GM19025 (cell line): ENCODE data around the gene MDH1B.
"Not testable (repeated sequence)": the region's sequence is repeated elsewhere in the genome, so short reads cannot be mapped to it uniquely, and the experiment has no call there.

Experiments used
- ATAC-seq: cut with Tn5 transposase; IDR thresholded peaks from one replicate; pipeline ENCODE4 v1.9.1; 2021; ENCODE audit warnings: mild to moderate bottlenecking, low read depth, moderate library complexity; ENCODE audit not compliant: unreplicated experiment

MDH1B gene

DNA sequence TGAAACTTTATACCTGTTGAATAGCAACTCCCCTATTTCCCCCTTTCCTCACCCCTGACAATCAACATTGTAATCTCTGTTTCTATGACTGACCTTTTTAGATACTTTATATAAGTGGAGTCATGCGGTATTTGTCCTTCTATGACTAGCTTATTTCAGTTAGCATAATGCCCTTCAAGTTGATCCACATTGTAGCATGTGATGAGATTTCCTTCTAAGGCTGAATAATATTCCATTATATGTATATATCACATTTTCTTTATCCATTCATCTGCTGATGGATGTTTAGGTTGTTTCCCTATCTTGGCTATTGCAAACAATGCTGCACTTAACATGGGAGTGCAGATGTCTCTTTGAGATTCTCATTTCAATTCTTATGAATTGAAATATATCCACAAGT lies 9.7 kb upstream of the MDH1B start:
- no peak for ATAC-seq

DNA sequence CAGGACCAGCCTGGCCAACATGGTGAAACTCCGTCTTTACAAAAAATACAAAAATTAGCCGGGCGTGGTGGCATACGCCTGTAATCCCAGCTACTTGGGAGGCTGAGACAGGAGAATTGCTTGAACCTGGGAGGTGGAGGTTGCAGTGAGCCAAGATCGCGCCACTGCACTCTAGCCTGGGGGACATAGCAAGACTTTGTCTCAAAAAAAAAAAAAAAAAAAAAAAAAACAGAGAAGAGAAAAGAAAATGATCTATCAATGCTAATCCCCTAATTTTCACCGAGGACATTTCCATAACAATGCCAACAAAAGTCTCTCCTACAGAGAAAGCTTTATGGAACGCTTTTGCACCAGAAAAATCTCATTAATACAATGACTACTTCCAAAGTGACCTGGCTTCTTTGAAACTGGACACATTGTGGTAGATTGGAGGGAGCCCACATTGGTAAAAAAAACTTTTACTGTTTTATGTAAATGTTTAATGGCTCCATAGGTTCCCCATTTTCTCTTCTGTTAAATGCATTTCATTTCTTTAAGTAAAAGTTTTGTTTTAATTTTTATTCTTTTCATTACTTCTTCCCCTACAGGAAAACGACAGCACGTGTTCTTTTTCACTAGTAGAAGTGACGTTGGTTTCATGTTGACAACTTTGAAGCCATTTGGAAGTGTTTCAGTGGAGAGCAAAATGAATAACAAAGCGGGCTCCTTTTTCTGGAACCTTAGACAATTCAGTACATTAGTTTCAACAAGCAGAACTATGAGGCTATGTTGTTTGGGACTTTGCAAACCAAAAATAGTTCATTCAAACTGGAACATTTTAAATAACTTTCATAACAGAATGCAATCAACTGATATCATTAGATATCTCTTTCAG lies 1.2 kb upstream of the MDH1B start:
- no peak for ATAC-seq

DNA sequence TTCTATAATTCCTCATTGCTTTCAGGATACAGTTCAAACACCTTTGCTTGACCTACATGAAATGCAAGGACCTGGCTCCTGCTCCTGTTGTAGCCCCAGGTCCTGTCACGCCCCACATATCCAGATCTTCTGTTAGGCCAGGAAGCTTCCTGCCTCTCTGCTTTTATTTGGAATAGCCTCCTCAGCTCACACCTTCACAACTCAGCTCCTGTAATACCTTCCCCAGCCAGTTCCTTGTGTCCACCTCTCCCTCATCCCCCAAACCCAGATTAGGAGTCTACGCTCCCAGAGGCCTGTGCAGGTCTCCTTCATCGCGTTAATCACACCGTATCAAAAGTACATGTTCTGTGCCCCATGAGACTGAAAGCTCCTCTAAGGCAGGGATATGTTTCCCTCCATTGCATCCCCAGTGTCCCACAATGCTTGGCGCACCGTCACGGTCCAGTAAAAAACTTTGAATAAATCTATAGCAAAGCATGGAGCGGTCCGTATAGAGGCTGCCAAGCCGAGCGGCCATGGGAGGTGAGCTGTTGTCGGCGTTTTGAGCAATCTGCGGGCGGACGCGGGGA lies 371 bp downstream of the MDH1B start:
- ATAC-seq = no peak

DNA sequence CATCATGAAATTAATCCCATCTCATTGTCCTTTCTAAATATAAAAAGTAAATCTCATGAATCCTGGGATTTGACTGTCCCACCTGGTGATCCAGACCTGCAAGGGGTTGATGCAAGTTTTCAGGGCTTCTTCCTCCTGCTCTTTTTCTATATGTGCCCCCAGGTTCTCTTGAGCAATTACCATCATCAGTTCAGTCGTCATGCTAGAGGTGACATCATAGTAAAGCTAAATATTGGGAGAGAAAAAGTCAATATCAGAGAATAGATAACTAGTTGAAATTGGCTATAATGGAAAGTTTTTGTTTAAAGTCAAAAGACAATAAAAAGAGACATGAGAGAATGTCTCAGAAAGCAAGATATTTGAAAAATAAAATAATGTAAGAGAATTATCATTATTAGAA lies 8.3 kb downstream of the MDH1B start:
- no peak for ATAC-seq

DNA sequence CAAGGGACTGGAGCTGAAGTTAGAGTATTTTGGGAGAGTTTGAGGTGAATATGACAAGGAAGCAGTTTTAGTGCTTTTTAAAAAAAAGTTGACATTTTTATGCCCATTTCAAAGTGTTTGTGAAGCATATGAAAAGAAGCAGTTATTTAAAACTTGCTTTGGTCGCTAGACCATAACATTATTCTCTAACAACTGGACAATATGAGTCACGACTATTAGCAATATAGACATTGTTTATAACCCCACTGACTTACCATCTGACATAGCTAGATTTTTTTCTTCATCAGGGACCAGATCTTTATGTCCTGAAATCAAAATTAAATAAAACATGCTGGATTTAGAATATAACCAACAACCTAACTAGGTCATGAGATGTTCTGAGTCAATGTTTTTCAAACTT lies 24.3 kb downstream of the MDH1B start:
- ATAC-seq = no peak

DNA sequence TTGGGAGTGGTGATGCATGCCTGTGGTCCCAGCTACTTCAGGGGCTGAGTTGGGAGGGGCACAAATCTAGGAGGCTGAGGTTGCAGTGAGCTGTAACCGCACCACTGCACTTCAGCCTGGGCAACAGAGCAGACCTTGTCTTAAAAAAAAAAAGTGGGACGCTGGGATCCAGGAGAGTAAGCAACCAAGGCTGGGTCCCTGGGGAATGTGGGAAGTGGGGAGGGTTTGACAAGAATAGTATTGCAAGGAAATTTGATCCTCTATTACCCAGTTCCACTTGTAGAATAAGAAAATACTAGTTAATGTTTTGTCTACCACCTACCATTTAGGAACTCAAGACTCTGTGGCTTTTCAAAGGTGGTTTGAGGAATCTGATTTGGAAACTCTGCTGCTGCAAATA lies 25.9 kb downstream of the MDH1B start:
- ATAC-seq = no peak

DNA sequence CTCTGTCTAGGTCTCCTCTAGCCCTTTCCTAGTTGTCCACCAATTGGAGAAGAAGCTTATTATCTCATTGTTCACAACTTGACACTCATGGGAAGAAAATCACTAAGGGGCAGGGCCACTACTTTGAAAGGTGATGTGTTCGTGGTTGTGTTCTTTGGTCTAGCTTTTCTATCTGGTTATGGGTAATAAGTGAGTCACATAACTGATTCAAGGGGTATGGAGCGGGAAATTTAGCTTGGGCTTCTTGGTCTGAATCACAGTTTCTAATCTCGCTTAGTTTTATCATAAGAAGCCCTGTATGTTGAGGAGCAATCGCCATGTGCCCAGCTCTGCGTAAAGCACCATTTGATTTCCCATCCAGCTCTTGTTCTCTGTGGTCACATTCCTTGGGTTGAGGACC lies 28.2 kb downstream of the MDH1B start:
- no peak for ATAC-seq

DNA sequence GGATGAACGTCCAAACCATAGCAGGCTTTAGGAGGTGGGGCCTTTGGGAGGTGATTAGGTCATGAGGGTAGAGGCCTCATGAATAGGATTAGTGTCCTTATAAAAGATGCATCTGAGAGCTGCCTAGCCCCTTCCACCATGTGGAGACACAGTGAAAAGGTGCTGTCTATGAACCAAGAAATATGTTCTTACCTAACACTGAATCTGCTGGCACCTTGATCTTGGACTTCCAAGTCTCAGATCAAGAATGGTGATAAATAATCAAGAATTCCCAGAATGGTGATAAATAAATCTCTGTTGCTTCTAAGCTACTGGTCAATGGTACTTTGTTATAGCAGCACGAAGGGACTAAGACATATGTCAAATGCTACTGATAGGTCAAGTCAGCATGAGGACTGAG lies 31.8 kb downstream of the MDH1B start:
- no peak for ATAC-seq

DNA sequence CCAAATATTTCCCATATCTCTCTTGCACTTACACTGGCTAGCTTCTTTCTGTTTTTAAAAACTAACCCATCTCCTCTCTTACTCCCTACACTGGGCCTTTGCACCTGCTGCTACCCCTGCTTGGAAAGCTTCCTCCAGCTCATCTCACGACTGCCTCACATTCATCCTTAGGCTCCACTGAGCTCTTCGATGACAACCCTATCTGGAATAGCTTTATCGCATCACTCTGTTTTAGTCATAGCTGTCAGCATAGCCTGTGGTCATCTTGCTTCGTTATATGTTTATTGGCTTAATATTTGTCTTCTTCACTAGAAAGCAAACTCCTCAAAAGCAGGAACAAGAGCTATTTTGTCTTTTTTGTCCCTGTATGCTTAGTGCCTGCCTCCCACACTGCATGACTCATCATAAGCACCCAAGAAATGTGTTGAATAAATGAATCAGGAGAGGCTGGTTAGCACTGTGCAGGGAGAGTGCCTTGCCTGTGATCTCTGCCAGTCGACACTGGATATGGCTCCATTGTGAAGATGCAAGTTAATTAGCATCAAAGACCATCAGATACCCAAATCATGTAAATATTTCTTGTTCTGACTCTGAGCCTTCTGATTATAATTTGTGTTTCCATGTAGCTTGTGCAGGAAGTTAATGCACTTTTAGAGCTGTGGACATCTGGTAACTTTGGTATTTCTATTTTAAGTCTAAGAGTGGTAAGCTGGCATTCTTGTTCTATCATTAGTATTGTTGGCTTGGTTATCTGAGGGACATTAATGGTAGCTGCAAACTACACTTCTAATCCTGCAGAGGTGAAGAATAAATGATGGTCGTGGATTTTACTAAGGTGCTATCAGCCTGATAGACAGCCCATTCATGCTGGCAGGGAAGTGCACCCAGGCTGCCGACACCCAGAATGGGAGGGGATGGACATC lies 36.6 kb downstream of the MDH1B start:
- ATAC-seq = no peak

DNA sequence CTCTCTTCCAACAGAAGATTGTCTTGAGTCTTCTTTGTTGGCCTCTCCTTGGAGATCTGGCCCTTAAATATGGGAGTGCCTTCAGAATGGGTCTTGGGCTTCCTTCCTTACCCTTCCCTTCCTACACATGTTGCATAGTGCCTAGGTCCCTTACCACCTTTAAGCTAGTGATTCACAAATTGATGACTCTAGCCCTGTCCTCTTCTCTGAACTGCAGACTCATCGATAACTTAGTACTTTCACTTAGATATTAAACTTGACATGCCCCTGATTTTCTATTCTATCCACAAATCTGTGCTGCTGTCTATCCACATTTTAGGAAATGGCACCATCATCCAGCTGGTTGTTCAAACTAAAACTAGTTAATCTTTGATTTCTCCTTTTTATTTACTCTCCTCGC lies 37.8 kb downstream of the MDH1B start:
- no peak for ATAC-seq

DNA sequence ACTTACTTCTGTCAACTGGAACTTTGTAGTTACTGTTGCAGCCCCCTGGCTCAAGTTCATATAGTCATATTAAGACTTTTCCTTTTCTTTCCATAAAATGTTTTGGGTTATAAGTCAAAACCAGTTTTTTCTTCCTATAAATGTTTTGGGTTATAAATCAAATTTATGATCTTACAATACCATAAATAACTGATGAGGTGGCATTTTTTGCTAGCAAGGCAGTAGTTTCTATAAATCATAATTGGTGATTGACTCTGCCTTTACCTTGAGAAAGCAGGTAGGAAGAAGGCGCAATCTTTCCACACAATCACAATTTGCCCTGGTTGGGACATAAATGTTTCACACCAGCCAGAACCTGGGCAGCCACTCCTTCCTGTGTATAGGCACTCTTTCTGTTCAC lies 41.8 kb downstream of the MDH1B start:
- ATAC-seq = no peak

DNA sequence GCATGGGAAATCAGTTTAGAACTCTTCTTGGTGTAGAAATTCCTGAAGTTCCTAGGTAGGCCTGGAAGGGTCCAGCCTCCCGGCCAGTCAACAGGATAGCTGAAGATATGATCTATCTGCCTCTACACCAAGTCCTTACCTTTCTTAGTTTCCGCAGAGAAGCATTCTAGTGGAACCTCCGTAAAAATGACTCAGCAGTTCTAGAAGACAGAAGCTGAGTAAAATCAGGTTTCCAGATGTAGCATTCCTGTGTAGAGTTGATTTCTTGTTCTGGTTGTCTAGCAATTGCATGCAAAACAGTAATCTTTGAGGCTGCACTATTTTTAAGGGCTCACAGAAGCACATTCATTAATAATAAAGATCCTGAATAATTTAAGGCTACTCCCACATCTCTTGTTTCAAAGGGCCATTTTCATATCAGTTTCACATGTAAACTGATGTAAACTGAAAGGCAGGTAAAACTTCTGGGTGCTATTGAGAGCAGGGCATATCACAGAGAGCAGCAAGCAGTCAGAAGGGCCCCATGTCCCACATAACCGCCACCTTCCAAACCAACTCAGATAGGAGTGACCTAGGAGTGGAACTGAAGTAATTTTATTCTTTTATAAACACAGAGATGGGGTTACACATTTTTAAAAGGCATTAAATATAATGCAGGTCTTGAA lies 43.7 kb downstream of the MDH1B start:
- ATAC-seq = peak; percentile 53

DNA sequence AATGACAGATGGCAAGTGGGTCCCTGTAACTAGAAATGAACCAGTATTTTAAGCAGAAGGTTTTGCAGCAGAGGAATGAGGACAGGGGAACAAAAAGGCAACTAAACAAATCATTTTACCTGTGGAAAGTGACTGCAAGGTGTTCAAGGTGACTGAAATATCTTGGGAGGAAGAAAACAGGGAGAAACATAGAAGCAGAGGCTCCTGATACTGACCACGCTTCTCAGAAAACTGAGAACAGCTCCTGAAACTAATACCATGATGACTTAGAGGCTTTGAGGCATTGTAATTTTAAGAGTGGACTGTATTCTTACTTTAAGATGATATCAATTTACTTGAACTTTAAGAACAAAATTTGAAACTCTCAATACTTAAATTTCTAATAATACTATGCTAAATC lies 46.8 kb downstream of the MDH1B start, which contains the start of gene DYTN:
TSS of gene DYTN (minus strand) at position 101 of the 400 bp plus-strand sequence. CDS start 117 bp downstream, outside the sequence.
- ATAC-seq = no peak

DNA sequence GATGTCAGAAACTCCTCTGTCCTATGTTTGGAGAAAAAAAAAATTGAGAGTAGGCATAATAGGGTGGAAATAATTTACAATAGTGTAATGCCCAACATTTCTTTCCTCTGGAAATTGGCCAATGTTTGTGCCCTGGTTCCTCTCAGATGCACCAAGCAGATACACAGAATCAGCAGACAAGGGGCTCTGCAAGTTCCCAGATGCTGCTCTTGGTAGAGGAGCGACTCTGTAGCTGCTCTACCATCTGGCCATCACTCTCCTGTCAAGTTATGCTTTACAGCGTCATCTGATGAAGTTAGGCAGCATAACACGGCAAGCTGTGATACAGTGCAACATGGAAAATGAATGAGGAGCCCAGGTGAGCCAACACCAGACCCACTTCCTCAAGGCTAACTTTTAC lies 48.5 kb downstream of the MDH1B start:
- no peak for ATAC-seq

DNA sequence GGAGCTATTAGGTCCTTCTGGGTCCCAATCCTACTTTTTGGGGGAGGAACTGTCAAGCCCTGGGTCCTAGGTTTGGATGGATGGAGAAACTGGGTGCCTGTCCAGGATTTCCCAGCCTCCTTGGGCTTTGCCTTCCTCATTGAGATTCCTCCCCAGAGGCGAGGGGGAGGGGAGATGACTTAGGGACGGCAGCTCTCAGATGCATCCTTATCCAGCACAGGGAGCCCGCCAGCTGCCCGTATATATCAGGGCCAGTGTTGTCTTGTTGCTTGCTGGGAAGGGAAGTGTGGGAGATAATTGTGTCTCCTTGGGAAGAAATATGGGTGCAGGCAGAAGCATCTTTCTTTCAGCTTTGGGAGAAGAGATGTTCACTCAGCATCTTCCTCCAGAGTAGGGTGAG lies 49.9 kb downstream of the MDH1B start:
- not testable (repeated sequence) for ATAC-seq

DNA sequence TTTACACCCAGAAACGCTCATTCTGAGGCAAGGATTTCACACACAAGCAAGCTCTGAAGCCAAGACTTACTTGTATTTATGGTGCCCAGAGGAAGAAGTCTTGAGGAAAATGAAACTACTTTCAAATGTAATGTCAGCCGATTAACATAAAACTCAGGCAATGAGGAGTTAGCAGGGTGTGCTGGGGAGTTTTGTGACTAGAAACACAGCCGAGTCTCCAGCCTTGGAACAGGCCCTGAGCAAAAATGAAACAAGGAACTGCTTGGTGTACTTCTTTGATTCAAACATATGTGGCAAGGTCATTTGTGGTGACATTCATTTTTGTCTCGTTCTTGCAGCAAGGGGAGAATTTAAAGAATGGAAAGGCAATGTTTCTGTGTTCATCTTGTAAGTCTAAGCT lies 51.4 kb downstream of the MDH1B start:
- ATAC-seq = peak; percentile 74

DNA sequence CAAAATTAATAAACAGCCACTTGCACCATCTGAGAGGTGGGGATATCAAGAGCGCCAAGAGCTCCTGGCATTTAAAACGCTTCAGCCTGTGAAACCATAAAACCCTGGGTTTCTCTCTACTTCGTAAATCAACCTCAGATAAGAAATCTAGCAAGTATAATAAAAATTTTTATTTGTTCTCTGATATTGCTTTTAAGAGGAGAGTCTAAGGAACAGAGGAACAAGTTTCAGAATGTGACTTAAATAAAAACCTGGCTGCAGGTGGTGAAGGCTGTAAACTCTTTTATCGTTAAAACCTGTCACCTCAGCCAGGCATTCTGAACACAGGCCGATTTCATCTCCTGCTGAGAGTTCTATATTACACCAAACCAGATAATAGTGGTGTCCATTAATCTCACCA lies 56.8 kb downstream of the MDH1B start:
- ATAC-seq = no peak

DNA sequence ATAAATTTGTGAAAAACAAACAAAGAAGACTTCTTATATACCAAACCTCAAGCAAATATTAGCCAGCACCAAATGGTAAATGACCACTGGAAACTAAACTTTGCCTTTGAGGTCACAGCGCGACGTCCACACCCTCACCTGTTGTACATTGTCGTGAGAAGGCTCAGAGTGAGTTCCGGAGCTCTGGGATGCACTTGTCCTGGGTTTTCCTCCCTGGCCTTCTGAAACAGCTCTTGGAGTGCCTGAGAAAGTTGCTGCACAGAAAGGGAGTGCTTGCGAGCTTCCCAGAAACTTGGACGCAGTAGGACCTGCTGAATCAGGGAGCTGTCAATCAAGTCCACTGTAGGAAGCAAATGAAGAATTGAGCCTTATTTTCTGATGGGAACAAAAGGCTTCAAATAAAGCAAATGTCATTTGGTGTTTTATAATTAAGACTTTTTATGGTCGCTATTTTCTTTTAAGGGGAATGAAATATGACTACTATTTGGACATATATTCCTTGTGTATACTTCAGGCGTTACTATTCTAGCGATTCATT lies 57.9 kb downstream of the MDH1B start:
- ATAC-seq = no peak

DNA sequence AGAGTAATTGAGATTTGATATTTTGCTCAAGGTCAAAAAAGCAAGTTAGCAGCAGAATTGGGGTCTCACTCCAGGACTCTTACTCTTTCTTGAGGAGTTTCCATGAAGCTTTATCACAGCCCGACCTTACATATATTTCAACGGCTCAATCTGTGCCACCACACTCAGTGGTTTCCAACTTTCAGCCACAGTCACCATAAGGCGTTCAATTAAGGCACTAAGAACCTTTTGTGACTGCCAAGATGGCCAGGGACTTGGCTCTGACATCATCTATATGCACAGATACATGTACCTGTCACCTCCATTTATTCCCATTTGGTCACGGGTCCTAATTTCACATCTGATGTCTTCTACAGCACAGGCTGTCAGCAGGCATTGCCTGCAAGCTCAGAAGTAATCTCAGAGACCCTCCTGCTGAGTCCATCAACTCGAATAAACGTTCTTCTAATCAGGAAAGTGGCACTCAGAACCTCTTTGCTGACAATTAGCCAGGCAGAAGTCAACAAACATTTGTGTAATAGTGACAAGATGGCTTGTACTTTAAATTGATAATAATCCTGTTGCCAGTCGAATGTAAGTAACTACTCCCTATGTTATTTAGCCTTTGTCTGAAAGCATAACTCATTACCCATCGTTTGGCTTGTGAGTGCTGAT lies 63.0 kb downstream of the MDH1B start:
- ATAC-seq = no peak

DNA sequence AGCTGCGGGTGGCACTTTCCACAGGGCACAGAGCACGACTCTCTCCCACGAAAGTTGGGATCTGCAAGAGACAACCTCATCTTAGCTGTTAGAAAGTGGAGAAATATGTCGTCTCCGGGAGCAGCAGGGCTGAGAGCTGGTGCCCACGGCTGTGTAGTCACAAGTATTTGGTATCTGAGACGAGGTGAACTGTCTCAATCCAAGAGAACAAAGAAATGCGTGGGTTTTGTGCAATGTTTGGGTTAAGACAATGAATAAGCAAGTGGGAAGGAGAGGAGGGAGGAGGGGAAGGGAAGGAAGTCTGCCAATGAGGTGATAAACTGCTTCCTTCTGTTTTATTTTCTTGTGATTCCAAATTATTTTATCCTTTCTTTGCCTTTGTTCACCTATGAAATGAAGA lies 65.0 kb downstream of the MDH1B start:
- ATAC-seq = no peak
